Stimulated activated CD8-positive, alpha-beta memory T cell treated with anti-CD3 and anti-CD28 coated beads, Interleukin-4, amount 100 ng/mL, for 1 hour (primary cell): ENCODE data around the gene CGA.

Source experiments
- DNase-seq, 2 donors: peaks; one replicate each; pipeline ENCODE4 v3.0.0-alpha.2; 2020; ENCODE audit warnings: low read depth in 2 of 2, low spot score in 1 of 2

CGA gene

DNA sequence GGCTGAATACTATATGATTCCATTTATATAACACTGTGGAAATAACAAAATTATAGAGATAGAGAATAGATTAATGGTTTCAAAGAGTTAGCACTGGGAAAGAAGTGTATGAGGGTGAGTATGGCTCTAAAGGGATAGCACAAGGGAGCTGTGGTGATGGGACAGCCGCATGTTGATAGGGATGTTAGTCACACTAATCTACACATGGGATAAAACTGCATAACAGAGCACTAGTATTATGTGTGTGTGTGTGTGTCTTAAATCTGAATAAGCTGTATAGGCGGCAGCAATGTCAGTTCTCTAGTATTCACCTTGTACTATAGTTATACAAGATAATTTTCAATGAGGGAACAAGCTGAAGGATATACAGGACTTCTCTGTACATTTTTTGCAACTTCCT lies 5.8 kb downstream of the CGA start:
- DNase-seq, result no peak

GRCh38 chr6:87088076-87088475 lies 6.8 kb downstream of the CGA start:
- DNase-seq, result no peak

GRCh38 chr6:87082160-87082721 lies 12.7 kb downstream of the CGA start:
- no peak for DNase-seq

DNA sequence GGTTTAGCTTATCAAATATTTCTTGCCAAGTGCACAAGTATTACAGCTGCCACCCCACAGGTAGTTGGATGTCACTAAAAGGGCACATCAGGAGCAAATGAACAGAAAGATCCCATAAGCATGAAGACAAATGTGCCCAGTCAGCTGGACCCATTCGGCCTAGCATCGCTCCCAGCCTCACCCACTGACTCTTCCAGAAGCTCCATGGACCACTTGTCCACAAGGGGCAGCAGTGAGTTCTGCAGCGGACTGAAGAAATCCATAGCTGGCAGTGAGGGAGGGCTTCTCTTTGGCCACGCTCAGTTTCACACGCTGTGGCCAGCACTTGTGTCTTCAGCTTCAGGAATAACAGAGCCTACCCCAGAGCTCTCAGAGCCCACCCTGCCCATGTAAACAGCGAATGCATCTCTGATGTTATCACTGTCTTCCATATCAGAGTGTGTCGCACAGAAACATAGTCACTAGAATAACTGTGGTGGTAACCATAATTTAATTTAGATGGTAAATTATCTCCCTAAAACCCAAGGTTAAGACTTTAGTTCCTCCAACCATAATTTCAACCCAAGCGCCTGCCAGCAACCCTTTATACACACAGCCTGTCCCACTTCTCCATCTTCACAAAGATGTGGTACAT lies 15.8 kb downstream of the CGA start:
- peak in 1 of 2 donors; percentile 10 for DNase-seq

GRCh38 chr6:87075168-87075567 lies 19.7 kb downstream of the CGA start:
- no peak for DNase-seq

GRCh38 chr6:87074101-87074621 lies 20.7 kb downstream of the CGA start:
- no peak for DNase-seq

- no peak for DNase-seq
These were observed 23.2 kb downstream of the CGA start for GRCh38 chr6:87071683-87072082.

DNA sequence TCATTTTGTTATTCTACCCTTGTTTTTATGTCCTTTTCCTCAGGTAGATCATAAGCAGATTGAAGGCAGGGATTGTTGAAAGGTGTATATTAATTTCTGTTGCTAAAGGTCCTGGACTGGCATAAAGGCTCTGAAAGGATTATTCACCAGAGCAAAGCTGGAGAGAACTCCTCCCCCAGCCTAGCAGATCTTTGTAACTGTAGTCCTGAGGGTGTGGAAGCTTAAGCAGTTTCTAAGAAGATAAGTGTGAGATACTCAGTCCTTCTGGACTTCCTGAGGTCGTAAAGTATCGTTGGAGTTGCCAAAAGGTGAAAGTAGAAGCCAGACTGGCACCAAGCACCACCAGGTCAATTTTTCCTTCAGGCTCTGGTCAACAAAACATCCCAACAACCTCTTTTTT lies 24.2 kb downstream of the CGA start:
- DNase-seq, result no peak

- no peak for DNase-seq
These were observed 26.1 kb downstream of the CGA start for GRCh38 chr6:87068795-87069194.

DNA sequence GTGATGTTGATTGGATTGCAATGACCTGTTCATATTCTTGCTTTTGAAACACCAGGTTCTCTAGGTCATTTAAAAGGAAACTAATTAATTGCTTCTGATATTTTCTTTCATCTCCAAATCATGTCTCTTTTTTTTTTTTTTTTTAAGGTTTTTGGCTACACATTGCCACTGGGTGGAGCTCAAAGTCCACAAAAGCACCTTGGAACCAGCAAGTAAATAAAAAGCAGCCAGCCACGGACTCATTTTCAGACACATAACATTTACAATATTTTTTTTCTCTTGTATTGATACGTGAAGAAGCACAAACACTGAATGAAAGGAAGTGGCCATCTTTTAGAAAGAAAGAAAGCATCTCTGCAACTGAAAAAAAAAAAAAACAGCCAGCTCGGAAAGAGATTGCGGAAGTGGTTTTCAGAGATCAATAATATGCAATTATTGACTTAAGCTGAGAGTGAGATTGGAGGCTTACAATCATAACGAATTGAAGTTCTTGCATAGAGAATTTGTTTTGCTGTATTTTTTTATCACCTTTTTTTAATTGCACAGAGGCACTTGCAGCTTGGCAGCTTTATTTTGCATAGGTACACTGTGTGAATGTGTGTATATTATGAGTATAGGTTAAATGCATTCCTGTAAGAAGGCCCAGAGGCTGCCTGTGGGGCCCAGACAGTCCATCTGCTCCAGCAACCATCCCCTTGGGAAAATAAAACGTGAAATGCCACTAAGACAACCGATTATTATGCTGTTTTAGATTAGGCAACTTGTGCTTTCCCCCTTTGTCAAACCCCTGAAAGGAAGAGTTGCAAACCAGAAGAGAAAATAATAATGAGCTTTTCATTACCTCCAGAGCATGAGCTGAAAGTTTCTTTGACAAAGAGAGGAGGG lies 28.2 kb downstream of the CGA start:
- no peak for DNase-seq

DNA sequence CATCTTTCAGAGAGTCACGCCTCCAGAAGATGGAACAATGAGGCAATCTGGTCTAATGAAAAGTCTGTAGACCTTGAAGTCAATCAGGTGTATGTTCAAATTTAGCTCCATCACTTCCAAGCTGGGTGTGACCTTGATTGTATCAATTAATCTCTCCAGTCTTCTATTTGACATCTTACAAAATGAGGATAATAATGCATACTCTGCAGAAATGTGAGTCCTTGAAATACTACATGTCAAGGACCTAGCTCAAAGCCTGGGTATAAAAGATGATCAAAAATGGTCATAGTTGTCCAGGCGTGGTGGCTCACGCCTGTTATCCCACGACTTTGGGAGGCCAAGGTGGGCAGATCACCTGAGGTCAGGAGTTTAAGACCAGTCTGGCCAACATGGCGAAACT lies 29.8 kb downstream of the CGA start:
- DNase-seq, result no peak

DNA sequence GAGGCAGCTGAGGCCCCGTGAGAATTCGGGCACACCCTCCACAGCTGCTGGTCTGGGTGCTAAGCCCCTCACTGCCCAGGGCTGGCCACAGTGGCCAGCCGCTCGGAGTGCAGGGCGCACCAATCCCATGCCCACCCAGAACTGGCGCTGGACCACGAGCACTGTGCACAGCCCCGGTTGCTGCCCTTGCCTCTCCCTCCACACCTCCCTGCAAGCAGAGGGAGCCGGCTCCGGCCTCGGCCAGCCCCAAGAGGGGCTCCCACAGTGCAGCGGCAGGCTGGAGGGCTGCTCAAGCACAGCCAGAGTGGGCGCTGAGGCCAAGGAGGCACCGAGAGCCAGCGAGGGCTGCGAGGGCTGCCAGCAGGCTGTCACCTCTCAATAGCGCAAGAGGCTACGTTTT lies 35.0 kb downstream of the CGA start:
- no peak for DNase-seq

DNA sequence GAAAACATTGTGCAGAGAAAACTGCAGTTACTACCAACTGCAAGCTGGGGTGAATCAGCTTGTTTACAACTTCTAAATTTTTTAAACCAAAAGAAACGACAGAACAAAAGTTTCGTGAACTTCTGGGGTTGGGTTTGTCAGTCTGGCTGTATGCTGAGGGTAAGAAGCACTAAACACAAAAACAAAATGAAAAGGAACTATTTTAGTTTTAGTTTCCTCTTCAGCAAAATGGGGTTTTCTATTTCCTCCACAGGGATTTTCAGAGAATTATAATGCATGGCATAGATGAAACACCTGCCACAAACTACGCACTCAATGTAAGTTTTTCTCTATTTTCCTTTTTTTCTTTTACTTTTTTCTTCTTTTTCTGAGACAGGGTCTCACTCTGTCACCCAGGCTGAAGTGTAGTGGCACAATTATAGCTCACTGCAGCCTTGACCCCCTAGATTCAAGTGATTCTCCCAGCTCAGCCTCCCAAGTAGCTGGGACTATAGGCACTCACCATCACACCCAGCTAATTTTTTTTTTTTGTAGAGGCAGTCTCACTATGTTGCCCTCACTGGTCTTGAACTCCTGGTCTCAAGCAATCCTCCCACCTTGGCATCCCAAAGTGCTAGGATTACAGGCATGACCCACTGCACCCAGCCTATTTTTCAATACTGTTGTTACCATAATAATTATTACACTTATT lies 40.6 kb downstream of the CGA start:
- no peak for DNase-seq

DNA sequence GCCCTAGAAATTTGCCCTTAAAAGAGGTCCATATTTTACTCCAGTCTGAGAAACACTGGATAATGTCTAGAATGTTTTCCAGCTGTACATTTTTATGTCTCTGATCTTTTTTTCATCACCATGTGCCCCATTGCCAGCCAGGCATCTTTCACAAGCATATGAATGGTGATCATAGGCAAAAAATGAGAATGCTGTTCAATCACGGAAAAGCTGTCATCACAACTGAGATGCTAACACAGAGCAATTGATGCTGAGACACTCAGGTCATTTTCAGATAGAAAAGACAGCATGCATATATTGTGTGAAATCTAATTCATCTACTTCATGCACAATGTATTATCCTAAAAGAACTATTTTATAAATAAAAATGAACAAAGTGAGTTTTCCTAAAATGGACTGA lies 41.6 kb downstream of the CGA start:
- no peak for DNase-seq

GRCh38 chr6:87049779-87050178 lies 45.1 kb downstream of the CGA start:
- DNase-seq, result no peak

DNA sequence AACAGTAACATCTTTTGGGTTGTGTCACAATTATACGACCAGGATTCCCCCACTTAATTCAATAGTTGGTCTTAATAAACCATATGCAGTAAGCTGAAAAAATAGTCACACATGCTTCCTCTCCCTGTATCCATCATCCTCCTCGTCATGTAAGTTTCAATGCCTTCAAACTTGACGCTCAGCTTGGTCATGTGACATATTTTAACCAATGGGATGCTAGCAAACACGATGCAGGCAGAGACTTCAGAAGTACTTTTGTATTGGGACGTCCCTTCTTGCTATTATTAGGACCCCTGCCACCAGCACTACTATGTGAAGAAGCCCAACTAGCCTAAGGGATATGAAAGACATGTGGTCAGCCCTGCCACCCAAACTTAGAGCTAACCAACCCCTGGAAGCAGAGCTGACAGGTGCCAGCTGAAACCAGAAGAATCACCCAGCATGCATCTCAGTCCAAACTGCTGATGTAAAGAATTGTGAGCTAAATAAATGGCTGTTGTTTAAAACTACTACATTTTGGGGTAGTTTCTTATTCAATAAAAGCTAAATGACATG lies 49.3 kb downstream of the CGA start:
- no peak for DNase-seq

DNA sequence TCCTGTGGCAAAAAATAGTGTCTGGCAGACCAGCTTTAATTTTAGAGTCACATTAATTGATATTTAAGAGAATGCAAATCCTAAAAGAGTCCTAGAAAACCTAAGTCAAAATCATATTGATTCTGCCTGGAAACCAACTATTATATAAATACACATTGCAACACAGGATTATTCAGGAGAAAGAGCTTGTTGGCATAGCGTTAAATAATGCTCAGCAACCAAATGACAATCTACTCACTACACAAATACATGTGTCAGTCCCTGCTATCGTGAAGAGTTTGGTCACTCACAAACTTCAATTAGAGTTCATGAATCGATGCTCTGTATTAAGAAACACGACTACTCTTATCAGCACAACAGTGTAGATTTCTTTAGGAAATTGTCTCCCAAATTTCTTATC lies 54.2 kb downstream of the CGA start:
- no peak for DNase-seq
